ENCODE data around the gene AIG1. TPM values are rescaled to one million over a fixed set of nuclear protein-coding genes. Genes with fewer than 3 reads are reported as not detected.
A peak's percentile ranks its signal among the peaks of the same experiment; 100 is the strongest.

Gene AIG1
- total RNA-seq, 1 donor from 2014 or later, result 37.1 TPM

DNA sequence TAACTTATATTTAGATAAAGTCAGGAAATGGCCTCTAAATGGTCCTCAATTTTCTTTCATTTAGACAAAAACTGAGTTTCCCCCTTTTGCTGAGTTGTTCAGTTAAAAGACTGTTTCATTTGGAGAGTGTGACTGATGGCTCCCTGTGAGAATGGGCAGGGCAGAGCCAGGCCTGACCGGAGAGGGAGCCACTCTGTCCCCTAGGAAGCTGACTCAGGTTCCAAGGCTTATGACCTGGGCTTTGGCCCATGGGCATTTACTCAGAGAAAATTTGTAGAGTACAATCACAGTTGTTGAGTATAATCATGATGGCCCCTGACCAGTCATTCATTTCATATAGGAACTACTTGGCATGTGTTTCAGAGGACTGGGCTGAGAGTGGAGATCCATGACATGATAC lies 37.0 kb upstream of the AIG1 start:
- H3K4me1 ChIP-seq, result no peaks in the 10 kb centered on the region
- no peak overlapping the region for H2AFZ ChIP-seq (replicated peaks)
- Mint-ChIP-seq H3K27me3 (ENCODE audit: insufficient read depth, low read depth) (peaks cover 2% of the 10 kb centered on the region), H3K36me3 (no peaks in the 10 kb centered on the region), H3K27ac (no peak overlapping the region), H3K4me1 (no peaks in the 10 kb centered on the region), H3K4me3 (no peak overlapping the region), H3K9me3 (no peaks in the 10 kb centered on the region)
- H3K9ac ChIP-seq, result no peak overlapping the region
- no peak overlapping the region for H3K4me3 ChIP-seq
- no peaks in the 10 kb centered on the region for H3K36me3 ChIP-seq
- no peaks in the 10 kb centered on the region for H3K27me3 ChIP-seq
- H3K79me2 ChIP-seq (ENCODE audit: low read depth), result no peaks in the 10 kb centered on the region
- H3K4me2 ChIP-seq, result no peak overlapping the region
- no peak overlapping the region for H3K27ac ChIP-seq
- TF ChIP-seq EZH2 (IDR thresholded peaks at IDR 0.05) (no peak), EZH2phosphoT487 (IDR thresholded peaks at IDR 0.05) (no peak)
- TF ChIP-seq, protein P1, sequence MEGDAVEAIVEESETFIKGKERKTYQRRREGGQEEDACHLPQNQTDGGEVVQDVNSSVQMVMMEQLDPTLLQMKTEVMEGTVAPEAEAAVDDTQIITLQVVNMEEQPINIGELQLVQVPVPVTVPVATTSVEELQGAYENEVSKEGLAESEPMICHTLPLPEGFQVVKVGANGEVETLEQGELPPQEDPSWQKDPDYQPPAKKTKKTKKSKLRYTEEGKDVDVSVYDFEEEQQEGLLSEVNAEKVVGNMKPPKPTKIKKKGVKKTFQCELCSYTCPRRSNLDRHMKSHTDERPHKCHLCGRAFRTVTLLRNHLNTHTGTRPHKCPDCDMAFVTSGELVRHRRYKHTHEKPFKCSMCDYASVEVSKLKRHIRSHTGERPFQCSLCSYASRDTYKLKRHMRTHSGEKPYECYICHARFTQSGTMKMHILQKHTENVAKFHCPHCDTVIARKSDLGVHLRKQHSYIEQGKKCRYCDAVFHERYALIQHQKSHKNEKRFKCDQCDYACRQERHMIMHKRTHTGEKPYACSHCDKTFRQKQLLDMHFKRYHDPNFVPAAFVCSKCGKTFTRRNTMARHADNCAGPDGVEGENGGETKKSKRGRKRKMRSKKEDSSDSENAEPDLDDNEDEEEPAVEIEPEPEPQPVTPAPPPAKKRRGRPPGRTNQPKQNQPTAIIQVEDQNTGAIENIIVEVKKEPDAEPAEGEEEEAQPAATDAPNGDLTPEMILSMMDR (IDR thresholded peaks at IDR 0.05), result no peak
- H3F3A ChIP-seq (ENCODE audit: low read depth), result no peaks in the 10 kb centered on the region
- no peak for DNase-seq (ENCODE audit: low spot score)
- no peaks in the 10 kb centered on the region for H4K20me1 ChIP-seq (ENCODE audit: low read depth)
- no peaks in the 10 kb centered on the region for H3K9me3 ChIP-seq (ENCODE audit: low read depth)

DNA sequence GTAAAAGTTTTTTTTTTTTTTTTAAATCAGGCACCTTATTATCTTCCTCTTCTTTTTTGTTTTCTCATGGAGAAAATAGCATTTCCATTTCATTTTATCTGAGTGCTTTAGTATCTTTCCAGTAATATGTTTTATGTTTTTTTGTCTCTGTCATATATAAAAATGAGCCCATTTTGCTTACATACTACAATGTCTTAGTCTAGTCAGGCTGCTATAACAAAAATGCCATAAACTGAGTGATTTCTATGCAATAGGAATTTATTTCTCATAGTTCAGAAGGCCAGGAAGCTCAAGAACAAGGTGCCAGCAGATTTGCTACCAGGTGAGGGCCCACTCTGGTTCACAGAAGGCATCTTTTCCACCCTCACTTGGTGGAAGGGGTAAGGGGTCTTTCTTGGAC lies 35.7 kb upstream of the AIG1 start:
- no peaks in the 10 kb centered on the region for H3K36me3 Mint-ChIP-seq
- TF ChIP-seq EZH2 (IDR thresholded peaks at IDR 0.05) (no peak), EZH2phosphoT487 (IDR thresholded peaks at IDR 0.05) (no peak)
- TF ChIP-seq, protein P1 (IDR thresholded peaks at IDR 0.05), result no peak
- H2AFZ ChIP-seq (replicated peaks), result no peak overlapping the region
- no peak overlapping the region for H3K4me2 ChIP-seq
- H3K79me2 ChIP-seq (ENCODE audit: low read depth), result no peaks in the 10 kb centered on the region
- H3F3A ChIP-seq (ENCODE audit: low read depth), result no peaks in the 10 kb centered on the region
- H3K4me3 ChIP-seq, result no peak overlapping the region
- H3K9me3 ChIP-seq (ENCODE audit: low read depth), result no peaks in the 10 kb centered on the region
- no peaks in the 10 kb centered on the region for H3K4me1 ChIP-seq
- peaks cover 2% of the 10 kb centered on the region for H3K27me3 Mint-ChIP-seq (ENCODE audit: insufficient read depth, low read depth)
- no peaks in the 10 kb centered on the region for H4K20me1 ChIP-seq (ENCODE audit: low read depth)
- no peaks in the 10 kb centered on the region for H3K36me3 ChIP-seq
- H3K27ac ChIP-seq, result no peak overlapping the region
- H3K4me1 Mint-ChIP-seq, result no peaks in the 10 kb centered on the region
- H3K4me3 Mint-ChIP-seq, result no peak overlapping the region
- H3K9ac ChIP-seq, result no peak overlapping the region
- H3K27me3 ChIP-seq, result no peaks in the 10 kb centered on the region
- H3K9me3 Mint-ChIP-seq, result no peaks in the 10 kb centered on the region
- DNase-seq (ENCODE audit: low spot score), result no peak
- H3K27ac Mint-ChIP-seq, result no peak overlapping the region

DNA sequence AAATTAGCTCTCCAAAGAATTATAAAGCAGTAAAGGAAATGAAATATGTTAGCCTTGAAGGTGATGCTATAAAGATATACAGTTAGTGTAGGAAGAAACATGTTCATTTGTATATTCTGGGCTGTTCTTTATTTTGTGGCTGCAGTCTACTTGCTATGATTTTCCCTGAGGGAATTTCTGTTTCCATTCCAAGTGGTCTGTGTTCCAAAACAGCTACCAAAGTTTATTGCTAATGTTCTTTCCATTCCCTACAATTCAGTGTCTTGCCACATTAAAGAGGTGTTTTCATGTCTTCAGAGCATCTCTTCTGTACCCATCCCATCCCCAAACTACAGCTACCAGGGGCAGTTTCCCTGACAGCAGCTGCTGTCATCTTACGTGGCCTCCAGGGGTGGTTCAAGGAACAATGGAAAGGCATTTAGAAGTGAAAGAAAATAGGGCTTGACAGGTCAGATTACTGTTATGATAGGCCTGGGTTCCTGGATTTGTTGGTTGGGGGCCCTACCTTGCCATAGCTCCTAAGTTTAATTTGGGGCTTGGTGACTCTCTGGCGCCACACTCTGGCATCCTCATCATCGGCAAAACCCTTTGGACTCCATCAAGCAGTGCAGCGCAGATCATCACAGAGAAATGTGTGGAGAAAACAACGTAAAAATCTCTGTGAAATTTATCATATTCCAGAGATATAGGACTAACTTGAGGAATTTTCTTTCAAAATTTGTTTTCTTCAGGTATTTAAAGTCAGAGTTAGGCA lies 33.8 kb upstream of the AIG1 start:
- Histone ChIP-seq H3F3A (ENCODE audit: low read depth) (no peaks in the 10 kb centered on the region), H3K79me2 (ENCODE audit: low read depth) (no peaks in the 10 kb centered on the region), H2AFZ (replicated peaks) (no peak overlapping the region), H4K20me1 (ENCODE audit: low read depth) (no peaks in the 10 kb centered on the region), H3K9me3 (ENCODE audit: low read depth) (no peaks in the 10 kb centered on the region), H3K36me3 (no peaks in the 10 kb centered on the region), H3K9ac (no peak overlapping the region), H3K27me3 (no peaks in the 10 kb centered on the region), H3K27ac (no peak overlapping the region), H3K4me3 (no peak overlapping the region), H3K4me2 (no peak overlapping the region), H3K4me1 (no peaks in the 10 kb centered on the region)
- peaks cover 1% of the 10 kb centered on the region for H3K9me3 Mint-ChIP-seq
- H3K27me3 Mint-ChIP-seq (ENCODE audit: insufficient read depth, low read depth), result peaks cover 2% of the 10 kb centered on the region
- H3K27ac Mint-ChIP-seq, result no peak overlapping the region
- H3K36me3 Mint-ChIP-seq, result no peaks in the 10 kb centered on the region
- TF ChIP-seq, protein P1 (IDR thresholded peaks at IDR 0.05), result peak; percentile 83
- TF ChIP-seq EZH2 (IDR thresholded peaks at IDR 0.05), result no peak
- H3K4me1 Mint-ChIP-seq, result no peaks in the 10 kb centered on the region
- no peak overlapping the region for H3K4me3 Mint-ChIP-seq
- peak; percentile 63 for DNase-seq (ENCODE audit: low spot score)
